8988T (cell line): Measurements from ENCODE around the gene PDE6H.

Experiments
- DNase-seq: peaks from one replicate; pipeline ENCODE4 v3.0.0; 2011

Gene PDE6H

DNA sequence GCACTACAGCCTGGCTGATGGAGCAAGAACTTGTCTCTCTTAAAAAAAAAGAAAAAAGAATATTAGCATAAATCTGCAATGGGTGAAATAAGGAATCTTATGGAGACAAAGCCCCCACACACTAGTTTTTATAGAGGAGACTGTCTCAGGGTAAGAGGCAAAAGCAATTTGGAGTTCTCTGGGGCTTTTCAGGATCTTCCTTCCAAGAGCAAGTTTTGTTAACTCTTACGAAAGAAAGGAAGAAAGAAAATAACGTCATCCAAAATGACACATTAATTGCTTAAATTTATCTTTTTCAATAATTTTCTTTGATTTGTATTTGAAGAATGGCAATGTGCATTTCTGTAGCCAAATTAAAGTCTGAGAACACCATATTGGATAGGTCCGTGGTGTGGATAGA lies 3.8 kb downstream of the PDE6H start:
- DNase-seq, result no peak

DNA sequence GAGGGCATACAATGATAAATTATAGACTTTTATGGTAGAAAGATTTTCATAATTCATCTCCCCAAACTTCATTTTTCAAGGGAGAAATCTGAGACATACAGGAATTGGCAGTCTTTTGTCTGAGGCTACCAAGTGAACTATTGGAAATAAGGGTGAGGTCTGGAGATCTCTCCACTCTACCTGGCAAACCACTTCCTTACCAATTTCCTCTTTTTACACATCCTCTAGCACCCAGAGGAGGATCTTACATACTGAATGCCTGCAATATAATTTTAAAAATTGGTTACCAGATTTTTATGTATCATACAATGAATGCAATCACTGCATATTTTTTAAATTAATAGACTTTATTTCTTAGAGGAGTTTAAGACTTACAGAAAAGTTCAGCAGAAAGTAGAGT lies 6.6 kb downstream of the PDE6H start:
- DNase-seq, result no peak

DNA sequence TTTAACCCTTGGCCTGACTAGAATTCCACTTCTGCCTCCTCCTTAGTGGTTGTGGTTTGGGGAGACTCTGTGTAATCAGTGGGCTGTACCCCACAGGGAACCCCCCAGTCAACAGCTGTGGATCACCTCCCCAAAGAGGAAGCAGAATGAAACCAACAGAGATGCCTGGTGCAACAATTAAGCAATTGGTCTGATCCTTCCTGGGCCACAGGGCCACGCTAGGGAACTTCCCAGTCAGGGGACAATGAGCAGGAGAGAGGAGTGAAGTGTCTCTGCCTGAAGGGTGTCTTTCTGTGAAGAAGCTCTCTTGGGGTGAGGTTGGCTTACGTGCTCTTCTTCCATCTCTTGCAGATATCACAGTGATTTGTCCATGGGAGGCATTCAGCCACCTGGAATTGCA lies 8.2 kb downstream of the PDE6H start:
- DNase-seq, result no peak

DNA sequence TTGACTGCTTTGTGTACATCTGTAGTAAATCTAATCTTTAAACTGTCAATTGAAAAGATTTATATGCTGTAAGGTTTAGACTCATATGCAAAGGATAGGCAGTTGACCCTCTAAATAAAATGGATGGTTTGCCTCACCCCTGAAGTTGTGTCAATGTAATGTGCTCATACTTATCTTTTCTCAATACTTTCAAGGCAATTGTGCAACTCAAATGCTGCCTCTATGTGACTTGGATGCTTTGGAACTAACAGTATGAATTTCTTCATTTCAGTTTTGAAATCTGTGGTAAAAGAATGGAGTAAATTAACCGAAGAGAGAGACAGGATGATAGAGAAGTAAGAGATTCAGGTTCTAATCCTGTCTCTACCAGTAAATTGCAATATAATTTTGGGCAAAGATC lies 9.7 kb downstream of the PDE6H start:
- DNase-seq, result no peak

DNA sequence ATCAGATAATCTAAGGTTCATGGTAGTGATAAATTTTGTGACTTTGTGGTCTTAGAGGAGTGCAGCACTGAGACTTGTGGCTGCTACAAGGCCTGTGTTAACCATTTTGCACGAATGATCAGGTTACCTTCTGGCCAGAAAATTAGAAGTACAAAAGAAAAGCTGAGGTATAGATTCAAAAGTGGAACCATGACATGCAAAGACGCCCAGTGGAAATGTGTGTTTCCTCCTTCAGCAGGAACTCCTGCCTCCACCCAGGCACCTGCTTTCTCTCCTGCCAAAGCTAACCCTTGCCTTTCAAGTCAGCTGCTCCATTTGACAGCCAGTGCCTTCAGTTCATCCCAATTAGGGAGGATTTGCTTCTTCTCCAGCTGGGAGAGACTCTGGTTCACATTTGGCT lies 10.1 kb downstream of the PDE6H start:
- no peak for DNase-seq

DNA sequence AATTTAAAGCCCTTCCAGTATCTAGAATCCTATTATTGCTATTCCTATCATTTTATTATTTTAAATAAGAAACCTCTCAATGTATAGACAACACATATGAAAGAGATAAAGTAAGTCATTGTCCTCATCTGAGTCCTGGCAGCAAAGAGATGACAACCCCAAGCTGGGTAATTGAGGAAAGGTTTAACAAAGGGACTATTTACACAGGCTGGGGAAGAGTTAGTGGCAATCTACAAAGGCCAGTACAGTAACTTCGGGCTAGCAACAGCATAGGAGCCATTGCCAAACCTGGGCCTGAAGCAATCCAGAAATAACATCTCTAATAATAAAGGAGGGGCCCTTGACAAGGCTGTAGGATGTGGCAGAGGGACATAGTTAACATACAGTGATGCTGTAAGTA lies 11.2 kb downstream of the PDE6H start:
- no peak for DNase-seq

DNA sequence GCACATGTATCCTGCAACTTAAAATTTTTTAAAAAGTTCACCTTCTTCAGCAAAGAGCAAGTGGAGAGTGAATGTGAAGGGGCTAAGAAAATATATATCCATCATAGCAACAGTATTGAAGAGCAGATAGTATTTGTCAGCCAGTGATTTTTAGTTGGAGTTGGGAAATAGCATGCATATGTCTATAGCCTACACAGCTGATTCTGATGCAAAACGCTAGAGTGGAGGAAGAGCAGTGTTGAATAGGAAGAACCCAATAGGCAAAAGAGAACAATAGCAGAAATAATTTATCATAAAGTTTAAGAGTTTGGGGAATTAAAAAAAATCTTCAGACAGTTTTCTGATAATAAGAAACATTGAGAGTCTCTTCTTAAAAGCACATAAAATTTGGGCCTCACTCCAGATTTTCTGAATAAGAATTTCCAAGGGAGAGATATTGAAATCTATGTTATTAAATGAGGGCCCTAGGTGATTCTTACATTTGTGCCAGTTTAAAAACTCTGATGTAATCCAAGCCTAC lies 12.0 kb downstream of the PDE6H start:
- DNase-seq, result no peak

DNA sequence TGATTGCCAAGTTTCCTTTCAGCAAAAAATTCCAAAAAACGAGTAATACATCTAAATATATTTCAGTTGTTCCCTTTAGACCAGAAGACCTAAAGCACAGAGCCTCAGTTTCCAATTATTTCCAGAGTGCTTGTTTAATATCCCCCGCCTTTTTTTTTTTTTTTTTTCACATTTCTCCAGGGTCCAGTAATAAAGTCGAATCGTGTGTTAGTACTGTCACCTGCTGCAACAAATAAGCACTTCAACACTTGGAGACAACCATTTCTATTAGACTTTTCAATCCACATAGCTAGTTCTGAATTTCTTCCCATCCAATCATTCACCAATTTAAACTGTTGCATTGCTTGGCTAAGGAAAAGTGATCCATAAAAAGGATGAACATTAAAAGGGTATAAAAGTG lies 13.6 kb downstream of the PDE6H start:
- no peak for DNase-seq

DNA sequence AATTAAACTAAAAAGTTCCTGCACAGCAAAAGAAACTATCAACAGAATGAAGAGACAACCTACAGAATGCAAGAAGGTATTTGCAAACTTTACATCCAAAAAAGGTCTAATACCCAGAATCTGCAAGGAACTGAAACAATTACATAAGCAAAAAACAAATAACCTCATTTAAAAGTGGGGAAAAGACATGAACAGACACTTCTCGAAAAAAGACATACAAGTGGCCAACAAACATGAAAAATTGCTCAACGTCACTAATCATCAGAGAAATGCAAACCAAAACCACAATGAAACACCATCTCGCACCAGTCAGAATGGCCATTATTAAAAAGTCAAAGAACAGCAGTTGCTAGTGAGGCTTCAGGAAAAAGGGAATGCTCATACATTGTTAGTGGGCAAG lies 15.2 kb downstream of the PDE6H start:
- no peak for DNase-seq

DNA sequence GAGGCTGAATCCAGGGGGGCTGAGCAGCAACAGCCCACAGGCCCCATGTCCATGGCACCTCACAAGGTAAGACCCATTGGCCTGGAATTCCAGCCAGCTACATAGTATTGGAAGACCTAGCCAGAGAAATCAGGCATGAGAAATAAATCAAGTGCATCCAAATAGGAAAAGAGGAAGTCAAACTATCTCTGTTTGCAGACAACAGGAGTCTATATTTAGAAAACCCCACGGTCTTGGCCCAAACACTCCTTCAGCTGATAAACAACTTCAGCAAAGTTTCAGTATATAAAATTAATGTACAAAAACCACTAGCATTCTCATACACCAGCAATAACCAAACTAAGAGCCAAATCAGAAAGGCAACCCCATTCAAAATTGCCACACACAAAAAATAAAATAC lies 16.9 kb downstream of the PDE6H start:
- DNase-seq, result no peak

DNA sequence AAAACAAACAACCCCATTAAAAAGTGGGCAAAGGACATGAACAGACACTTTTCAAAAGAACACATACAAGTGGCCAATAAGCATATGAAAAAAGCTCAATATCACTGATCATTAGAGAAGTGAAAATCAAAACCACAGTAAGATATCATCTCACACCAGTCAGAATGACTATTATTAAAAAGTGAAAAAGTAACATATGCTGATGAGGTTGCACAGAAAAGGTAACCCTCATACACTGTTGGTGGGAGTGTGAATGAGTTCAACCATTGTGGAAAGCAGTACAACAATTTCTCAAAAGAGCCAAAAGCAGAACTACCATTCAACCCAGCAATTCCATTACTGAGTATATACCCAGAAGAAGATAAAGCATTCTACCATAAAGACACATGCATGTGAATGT lies 18.2 kb downstream of the PDE6H start:
- DNase-seq, result no peak

DNA sequence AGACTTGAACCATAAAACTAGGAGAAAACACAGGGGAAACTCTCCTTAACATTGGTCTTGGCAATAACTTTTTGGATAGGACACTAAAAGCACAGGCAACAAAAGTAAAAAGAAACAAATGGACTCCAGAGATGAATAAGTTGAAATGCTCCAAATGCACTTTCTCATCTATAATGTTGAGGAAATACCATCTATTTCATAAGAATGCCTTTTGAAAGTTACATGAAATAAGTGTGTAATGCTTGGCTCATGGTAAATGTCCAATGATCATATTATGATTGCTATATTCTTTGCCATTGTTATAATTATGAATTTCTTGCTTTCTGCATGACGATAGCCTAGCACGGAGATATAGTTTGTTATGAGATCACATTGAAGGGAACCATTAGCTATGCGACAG lies 19.8 kb downstream of the PDE6H start:
- DNase-seq, result no peak

DNA sequence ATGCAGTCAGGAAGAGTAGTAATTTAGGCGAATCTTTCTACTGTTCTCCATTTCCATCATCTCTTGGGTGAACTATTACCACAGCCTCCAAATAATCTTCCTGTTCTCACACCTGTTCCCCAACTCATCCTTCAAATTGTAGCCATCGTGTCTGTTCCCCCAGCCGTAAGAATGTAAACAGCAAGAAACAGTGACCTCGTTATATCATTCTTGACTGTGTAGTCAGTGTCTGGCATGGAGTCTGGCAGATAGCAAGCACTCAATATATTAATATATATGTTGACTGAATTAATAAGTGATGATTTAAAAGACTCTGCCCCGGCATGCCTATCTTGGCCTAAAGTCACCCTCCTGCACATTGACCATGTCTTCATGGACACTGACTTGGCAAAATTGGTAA lies 20.3 kb downstream of the PDE6H start:
- DNase-seq, result no peak

DNA sequence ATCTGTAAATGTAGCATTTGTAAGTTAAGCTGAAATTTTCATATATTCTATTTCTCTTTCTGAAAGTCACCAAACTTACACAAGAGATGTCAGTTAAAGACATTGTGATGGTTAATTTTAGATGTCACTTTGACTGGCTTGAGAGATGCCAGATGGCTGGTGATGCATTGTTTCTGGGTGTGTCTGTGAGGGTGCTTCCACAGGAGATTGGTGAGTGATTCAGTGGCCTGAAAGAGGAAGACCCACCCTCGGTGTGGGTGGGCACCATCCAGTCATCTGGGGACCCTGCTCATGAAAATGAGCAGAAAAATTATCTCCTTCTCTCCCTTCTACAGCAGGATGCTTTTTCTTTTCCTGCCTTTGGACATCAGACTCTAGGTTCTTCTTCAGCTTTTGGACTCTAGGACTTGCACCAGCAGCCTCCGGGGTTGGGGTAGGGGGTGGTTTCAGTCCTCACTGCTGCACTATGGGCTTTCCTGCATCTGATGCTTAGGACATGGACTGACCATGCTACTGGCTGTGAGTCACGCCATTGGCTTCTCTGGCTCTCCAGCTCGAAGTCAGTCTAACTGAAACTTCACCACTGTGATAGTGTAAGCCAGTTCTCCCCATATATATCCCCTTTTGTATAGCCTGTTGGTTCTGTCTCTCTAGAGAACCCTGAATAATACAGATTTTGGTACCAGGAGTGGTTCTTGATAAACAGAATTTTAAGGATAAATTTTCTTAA lies 20.9 kb downstream of the PDE6H start:
- no peak for DNase-seq

DNA sequence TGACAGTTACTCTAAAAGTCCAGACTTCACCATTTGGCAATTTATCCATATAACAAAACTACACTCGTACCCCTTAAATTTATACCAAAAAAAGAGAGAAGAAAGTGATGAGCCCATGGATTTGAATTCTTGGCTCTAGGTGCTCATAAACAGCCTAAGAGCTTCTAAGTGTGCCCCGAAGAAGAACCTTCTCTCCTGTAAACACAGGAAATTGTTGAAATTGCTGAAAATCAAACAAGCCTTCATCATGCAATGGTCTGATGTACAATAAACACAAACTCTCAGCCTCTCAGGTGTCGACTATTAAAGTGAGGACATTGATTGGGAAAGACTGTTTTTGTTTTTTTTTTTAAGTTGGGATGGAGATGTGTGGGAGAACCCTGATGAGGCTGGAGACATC lies 21.8 kb downstream of the PDE6H start:
- DNase-seq, result no peak

DNA sequence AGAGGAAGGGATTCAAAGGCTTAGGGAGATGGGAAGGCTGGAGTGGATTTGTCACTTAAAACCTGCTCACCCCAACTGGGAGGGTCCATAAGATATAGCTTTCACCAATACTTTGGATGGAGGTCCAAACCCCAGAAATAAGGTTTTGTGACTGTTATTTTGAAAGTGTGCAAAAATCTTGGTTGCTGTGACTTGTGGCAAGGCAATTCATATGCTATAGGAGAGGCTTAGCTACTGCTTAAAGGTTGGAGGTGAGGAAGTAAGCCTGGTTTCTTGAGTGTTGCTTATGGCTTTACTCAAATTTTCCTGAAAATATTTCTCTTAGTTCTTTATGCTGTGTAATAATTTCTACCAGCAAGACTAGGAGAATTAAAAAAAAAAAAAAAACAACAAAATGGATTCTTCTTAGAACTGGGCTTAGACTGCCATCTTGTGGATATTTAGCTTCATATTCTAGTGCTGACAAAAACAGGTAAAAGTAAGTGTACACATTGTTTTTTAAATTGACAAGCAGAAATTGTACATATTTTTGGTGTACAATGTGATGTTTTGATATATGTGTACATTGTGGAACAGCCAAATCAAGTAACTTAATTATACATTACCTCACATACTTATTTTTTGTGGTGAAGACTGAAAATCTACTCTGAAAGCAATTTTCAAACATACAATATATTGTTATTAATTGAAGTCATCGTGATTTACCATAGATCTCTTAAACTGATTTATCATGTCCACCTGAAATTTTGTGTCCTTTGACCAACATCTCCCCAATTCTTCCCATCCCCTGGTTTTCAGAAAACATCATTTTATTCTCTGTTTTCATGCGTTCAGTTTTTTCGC lies 23.0 kb downstream of the PDE6H start:
- DNase-seq, result no peak

DNA sequence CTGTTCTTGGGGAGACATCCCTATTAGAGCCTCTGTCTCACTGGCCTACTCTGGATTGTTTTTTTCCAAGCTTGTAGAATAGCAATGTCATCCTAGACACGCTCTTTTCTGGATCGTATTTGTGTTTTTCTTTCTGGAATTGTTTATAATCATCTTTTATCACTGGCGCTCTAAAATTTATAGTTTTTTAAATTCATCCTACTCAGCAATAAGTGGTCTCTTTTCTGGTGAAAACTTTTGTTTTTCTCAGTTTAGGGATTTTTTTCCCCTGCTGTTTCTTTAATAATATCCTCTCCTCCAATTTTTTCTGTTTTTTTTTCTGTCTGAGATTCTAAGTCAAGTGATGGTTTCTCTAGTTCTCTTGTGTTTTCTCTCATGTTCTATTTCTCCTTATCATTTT lies 25.2 kb downstream of the PDE6H start:
- no peak for DNase-seq

DNA sequence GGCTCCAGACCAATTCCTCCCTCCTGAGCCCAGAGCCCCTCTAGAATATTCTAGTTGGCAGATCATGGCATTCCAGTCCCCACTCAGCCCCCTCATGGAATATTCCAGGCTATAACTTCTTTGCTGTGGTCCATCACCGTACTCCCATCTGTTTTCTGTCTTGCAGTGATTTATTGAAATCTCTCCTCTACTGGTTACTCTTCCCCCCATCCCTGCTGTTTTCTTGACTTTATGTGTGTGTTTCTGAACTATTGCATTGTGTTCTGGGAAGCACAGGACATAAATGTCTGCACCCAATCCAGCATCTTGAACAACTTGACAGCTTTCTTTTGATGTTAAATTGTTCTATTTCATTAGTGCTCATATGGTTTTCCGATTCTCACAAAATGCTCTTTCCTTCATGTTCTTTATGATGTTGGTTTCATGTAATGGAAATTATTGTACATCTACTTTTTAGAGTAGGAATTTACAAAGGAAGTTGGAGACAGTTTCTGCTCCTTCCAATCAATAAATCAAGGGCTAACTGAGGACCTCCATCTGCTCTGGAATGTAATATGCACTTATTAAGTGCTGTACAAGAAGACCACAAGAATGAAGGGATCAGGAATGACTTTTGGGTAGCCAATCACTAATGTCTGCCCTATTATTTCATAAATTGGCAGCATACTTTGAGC lies 26.3 kb downstream of the PDE6H start:
- DNase-seq, result no peak

DNA sequence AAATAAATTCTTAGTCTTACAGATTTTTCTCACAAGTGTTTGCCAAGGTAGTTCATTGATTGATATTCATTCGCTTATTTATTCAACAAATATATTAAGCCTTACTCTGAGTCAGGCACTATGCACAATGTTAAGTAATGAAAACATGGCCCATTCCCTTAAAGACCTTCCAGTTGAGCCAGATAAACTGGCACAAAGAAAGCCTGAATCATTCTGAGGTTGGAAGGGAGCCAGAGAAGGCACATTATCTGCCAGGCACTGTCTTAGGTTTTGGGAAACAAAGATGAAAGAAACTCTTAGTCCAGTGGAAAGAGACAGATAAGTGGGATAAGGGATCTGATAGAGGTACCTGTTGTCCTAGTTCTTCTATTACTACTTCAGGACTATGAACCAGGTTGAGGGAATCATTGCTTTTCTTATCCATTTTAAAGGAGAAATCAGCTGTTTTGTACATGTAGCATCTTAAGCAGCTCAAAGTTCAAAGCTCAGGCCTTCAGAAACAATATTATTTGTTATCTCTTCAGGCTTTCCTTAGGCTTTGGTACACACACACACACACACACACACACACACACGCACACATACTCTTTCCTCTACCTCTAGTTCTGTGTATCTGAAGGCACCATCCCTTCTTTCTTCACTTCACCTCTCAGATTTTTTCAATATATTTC lies 27.0 kb downstream of the PDE6H start:
- no peak for DNase-seq

DNA sequence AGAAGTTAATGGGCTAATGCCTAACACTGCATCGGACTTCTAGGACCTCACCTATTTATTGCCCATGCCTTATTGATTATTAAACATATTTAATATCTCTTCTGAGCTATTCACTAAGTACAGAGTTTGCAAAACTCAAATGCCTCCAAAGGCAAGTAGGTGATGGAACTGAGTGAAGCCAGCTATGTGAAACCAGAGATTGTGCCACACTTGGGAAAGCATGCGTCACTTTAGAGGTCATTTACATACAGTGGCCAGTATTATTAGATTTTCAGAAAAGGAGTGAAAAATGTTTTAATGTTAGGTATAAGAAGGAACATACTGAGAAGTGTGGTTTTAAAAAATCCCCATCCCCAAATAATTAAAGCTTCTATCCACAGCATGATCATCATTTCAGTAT lies 27.7 kb downstream of the PDE6H start:
- no peak for DNase-seq

DNA sequence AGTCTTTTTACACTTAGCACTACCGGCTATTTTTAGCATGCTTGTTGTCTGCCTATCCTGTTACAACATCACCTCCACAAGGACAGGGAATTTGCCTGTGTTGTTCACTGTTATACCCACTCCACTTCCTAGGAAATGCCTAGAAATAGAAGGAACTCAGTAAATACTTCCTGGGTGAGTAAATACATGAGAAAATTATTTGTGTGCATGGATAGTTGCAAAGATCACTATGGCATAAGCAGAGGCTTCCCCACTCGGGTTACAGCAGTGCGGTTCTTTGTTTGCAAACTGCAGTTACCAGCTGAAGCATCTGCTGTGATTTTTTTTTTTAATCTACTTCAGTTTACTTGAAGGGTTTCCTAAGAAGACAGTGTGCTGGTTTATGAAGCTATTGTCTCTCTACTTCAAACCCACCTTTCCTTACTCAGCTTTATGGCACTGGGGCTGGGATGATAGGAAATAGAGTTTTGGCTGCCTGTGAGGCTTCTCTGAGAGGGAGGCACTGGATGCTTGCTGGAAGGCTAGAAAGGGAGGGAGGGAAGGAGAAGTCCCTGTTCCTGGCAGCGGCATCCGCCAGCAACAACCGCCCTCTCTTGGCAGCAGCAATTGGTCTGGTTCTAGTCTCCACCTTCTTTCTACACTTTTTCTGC lies 29.0 kb downstream of the PDE6H start:
- DNase-seq, result no peak

DNA sequence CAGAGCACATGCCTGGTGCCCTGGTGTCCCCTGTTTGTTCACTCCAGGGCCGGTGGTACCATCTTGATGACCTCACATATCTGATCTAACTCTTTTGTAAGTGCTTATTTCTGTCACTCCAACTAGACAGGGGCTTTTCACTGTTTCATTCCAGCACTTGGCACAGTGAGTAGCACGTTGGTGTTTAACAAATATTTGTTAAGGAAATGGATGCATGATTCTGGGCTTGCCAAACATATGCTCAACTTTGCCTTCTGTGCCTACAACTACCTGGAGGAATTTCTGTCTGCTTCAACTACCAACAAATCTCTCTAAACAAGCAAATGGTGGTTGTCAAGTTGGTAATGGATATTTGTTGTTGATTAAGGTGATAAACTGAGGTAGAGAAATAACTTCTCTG lies 31.6 kb downstream of the PDE6H start:
- DNase-seq, result no peak

DNA sequence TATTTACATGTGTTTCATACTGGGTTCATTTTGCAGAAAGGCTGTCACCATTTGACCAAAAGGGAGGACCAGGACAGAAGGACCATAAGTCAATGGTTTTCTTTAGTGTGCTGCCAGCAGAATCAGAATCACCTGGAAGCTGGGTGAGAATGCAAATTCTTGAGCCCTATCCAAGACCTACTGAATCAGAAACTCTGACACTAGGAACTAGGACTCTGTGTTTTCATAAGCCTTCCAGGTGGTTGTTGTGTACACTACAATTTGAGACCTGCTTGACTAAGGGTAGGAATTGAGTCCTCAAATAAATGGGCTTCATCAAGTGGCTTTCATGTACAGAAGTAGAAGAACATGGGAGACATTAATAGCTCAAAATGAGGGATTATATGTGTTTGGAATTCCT lies 32.2 kb downstream of the PDE6H start:
- DNase-seq, result no peak
